NCI-H2029 treated with DMSO at 0.1 percent for 48 hours (cell line): ENCODE results near the gene JMJD6.

ENCODE experiments used
- DNase-seq: peaks from one replicate; lab custom pipeline; 2025; lab: John Stamatoyannopoulos, UW

The JMJD6 gene

GRCh38 chr17:76679239-76679638, 47.2 kb downstream of the JMJD6 start:
- no peak for DNase-seq

- no peak for DNase-seq
Measured at GRCh38 chr17:76678330-76678729, 48.1 kb downstream of the JMJD6 start.

DNA sequence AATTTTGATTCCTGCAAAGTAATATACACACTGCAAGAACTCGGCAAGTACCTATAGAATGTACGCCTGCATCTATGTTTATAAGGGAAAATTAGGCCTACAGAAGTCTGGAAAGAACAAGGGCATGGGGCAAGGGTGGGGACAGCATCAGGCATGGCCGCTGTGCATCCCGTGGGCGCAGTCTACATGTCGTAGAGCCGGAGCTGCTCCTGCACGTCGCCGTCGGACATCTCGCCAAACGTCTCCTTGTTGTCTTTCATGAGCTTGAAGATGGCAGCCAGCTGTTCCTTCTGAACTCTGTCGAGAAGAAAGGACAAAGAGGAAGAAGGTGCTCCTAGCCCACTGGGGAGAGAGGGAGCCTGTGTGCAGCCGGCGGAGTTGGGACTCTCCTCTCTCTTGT, 49.0 kb downstream of the JMJD6 start:
- no peak for DNase-seq

DNA sequence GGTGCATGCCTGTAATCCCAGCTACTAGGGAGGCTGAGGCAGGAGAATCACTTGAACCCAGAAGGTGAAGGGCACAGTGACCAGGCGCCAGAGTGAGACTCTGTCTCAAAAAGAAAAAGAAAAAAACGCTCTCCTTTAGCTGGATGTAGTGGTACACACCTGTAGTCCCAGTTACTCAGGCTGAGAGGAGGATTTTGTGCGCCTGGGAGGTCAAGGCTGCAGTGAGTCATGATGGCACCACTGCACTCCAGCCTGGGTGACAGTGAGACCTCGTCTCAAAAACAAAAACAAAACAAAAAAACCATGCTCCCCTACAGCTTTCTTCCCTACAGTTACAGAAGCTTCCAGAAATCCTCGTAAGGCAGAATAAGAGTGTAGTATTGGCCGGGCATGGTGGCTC, 49.8 kb downstream of the JMJD6 start:
- no peak for DNase-seq

DNA sequence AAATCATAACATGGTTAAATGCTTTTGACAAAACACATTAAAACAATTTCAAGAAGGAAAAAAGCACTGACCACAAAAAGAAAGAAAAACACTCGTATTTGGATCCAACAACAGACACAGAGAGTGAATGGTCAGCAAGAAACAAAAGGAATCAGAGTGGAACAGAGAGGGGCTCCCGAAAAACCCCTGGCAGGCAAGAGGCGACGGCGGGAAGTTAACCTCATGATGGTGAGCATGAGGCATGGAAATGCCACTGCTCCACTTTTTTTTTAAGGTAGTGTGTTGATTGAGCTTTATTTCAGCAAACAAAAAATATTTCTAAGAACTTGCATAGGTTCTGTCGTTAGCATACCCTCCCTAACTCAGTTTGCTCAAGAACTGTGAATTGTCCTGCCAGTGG, 50.8 kb downstream of the JMJD6 start:
- DNase-seq = no peak

- no peak for DNase-seq
Measured at GRCh38 chr17:76674600-76674999, 51.8 kb downstream of the JMJD6 start.

DNA sequence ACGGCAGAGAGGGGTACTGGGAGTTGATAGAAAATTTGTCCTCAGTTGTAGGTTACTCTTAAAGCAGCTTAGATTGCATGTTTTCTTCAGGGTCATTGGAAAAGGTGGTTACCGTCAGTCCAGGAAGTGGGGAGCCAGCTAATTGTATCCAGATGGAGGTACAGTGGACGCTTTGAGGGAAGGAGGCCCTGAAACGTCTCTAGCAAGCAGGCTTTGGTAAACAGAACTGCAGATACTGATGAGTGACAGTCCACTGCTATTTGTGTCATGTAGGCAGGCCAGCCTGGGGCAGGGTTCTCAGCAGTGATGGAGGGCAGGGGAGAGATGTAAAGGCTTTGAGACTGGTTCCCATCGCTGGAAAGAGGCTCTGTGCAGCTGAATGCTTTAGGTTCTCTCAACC, 52.7 kb downstream of the JMJD6 start:
- no peak for DNase-seq

DNA sequence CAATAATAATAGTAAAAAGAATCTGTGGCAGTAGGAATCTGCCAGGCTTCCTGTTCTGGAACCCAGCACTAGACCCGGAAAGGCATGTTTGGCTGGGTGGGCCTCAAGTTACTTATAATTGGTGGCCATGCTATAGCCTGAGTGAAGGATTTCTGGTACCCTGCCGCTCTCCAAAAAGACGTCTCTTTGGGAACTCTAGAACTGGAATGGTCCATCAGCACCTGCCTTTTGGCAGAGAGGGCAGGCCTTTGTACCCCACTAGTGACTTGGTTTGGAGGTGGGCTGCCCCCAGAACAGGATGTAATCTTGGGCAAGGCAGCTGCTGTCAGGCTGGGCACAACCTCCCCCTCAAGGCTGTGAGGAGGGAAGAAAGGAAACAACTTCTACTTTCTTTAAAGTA, 53.5 kb downstream of the JMJD6 start:
- no peak for DNase-seq

DNA sequence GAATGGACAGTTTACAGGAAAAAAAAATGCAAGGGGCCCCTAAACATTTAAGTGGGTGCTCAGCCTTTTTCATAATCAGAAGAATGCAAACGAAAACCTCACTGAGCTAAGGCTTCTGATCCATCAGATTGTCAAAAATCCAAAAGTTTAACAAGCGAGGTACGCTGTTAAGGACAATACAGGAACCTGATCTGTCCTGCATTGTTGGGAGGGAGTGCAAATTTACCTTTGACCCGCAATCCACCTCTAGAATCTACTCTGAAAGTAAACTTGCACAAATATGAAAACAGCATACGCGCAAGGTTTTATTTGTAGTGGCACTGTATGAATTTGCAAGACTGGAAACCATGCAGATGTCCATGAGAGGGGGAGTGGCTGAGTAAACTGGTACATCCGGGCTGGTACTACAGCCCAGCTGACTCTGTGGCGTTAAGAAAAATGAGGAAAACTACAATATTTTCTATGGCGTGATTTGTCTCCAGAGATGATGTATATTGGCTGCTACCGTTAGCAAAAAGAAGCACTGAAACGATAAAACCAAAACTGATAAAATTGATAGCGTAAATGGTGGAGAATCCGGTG, 54.0 kb downstream of the JMJD6 start:
- no peak for DNase-seq

DNA sequence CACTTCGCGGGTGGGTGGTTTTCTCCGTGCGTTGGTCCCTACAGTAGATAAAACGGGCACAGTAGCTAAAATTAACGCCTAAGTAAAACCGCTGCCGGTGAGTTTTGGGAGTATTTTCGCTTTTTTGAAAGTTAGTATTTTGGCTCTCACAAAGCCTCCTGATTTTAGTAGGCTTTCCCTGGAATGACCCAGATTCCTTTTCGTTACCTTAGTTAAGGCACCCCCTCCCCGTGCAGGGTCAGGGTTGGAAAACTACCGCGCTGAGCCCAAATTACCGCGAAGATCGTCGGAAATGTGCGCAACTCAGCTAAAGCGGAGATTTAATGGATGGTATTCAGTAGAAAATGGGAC, 54.5 kb downstream of the JMJD6 start:
- no peak for DNase-seq

DNA sequence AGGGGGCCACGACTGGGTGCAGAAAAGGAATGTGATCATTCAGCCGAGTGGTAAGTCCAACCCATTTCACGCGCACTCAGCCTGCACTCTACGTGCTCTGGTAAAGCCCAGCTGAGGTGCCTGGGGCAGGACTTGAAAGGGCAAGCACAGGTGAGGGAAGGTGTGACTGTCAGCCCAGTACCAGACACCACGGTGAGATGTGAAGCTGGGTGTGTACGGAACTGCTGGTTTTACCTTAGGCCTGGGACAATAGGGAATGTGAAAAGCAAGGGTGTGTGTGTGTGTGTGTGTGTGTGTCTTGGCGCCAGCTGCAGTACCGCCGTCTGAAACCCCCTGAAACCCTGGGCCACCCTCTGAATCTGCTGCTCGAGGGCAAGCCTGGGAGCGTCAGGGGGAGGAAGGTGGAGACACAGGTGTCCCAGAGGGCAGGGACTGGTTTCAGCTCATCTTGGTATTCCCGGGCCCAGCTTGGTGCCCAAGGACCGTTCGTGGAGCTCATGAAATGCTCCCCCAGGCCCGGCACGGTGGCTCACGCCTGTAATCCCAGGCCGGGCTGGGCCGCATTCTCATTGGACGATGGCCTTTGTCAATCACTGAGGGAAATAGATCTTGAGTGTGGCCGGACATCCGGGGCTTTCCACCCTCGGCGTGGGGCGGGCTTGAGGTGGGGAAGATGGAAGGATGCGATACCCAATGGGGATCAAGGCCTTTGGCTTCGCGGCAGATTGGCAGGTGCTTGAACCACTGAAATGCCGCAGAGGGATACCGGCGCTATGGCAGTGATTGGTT, 55.1 kb downstream of the JMJD6 start:
- peak; percentile 93 for DNase-seq

GRCh38 chr17:76670718-76671122, 55.7 kb downstream of the JMJD6 start:
- no peak for DNase-seq

DNA sequence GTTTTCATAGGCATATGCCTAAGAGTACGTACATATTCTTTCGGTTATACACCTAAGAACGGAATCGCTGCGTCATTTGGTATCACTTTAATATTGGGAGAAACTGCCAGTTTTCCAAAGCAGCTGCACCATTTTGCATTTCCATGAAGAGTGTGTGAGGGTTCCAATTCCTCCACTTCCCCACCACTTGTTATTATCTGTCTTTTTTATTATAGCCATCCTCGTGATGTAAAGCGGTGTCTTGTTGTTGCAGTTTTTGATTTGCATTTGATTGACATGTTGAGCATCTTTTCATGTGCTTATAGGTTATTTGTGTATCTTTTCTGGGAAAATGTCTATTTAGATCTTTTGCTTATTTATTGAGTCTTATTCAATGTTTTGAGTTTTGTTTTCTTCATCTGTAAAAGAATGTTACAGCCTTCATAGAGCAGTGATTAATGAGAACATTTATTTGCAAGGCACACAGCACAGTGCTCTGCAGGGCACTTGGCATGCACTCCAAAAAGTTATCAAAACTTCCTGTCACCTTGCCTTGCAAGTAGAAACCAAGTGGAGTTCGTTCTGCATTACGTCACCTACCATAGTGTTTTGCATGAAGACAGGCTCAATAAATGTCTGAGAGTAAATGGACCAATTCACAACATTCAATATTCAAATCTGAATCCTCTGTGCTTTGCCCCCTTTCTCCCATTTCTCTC, 56.2 kb downstream of the JMJD6 start:
- DNase-seq = no peak
